CD4-positive, alpha-beta T cell (primary cell): ENCODE results near the gene ARL6IP6. TPM values are rescaled to one million over a fixed set of nuclear protein-coding genes. Genes with fewer than 3 reads are reported as not detected.
"Not testable (repeated sequence)": the region's sequence is repeated elsewhere in the genome, so short reads cannot be mapped to it uniquely, and the experiment has no call there.

Source experiments
- ATAC-seq: fragments of 200-7000 bp; cut with Tn5 transposase; one replicate; pipeline ENCODE4 v1.10.0; 2022; ENCODE audit warnings: mild to moderate bottlenecking; ENCODE audit not compliant: poor library complexity
- CTCF ChIA-PET: fragments of 350-600 bp; sonication (Branson Sonifier 250); formaldehyde crosslinking; loops from one replicate; lab custom pipeline; 2021; ENCODE audit warnings: antibody characterized with exemption, inconsistent platforms; lab: Charles Lee
- POLR2A ChIA-PET: fragments of 350-600 bp; sonication (Branson Sonifier 250); formaldehyde crosslinking; loops from one replicate; lab custom pipeline; 2021; ENCODE audit warnings: antibody characterized with exemption, inconsistent platforms; lab: Charles Lee
- DNase-seq, 14 experiments: peaks; one replicate each; pipeline ENCODE4 v3.0.0-alpha.2; 2013 to 2020; ENCODE audit warnings: mixed read lengths in 2 of 14
- H3K27ac ChIP-seq, 2 donors: one replicate each; pipeline versions ENCODE4 v1.5.1 to v1.7.0; 2013; ENCODE audit warnings: low read length in 2 of 2, low read depth in 1 of 2, mild to moderate bottlenecking in 1 of 2
- H3K27me3 ChIP-seq, 2 experiments: 1 replicate in 1 of 2; 2 replicates in 1 of 2; pipeline versions ENCODE4 v1.6.1 to v1.7.0; 2013; ENCODE audit warnings: low read length in 2 of 2, control low read depth in 1 of 2, mild to moderate bottlenecking in 1 of 2, moderate library complexity in 1 of 2; ENCODE audit not compliant: insufficient read depth in 2 of 2, control insufficient read depth in 1 of 2
- H3K36me3 ChIP-seq: one replicate; pipeline ENCODE4 v1.6.1; 2013; ENCODE audit warnings: low read length, control low read depth; ENCODE audit not compliant: insufficient read depth
- H3K4me1 ChIP-seq: one replicate; pipeline ENCODE4 v1.6.1; 2013; ENCODE audit warnings: low read length, control low read depth; ENCODE audit not compliant: insufficient read depth
- H3K4me3 ChIP-seq: one replicate; pipeline ENCODE4 v1.5.1; 2013; ENCODE audit warnings: mild to moderate bottlenecking, low read length, moderate library complexity
- H3K9me3 ChIP-seq, 2 experiments: 1 replicate in 1 of 2; 2 replicates in 1 of 2; pipeline versions ENCODE4 v1.6.1 to v1.7.0; 2013; ENCODE audit warnings: low read length in 2 of 2, mild to moderate bottlenecking in 2 of 2, control low read depth in 1 of 2, moderate library complexity in 1 of 2; ENCODE audit not compliant: control insufficient read depth in 1 of 2, insufficient read depth in 1 of 2
- H3K27ac Mint-ChIP-seq: one replicate; pipeline ENCODE4 v1.8.0; 2020; ENCODE audit warnings: mixed read lengths
- H3K27me3 Mint-ChIP-seq: one replicate; pipeline ENCODE4 v1.8.0; 2021; ENCODE audit warnings: mixed read lengths
- H3K36me3 Mint-ChIP-seq: one replicate; pipeline ENCODE4 v1.8.0; 2021; ENCODE audit warnings: low read depth, mixed read lengths
- H3K4me1 Mint-ChIP-seq: one replicate; pipeline ENCODE4 v1.8.0; 2021; ENCODE audit warnings: low read depth, mixed read lengths
- H3K4me3 Mint-ChIP-seq: one replicate; pipeline ENCODE4 v1.8.0; 2020; ENCODE audit warnings: mild to moderate bottlenecking, mixed read lengths
- H3K9me3 Mint-ChIP-seq: one replicate; pipeline ENCODE4 v1.8.0; 2020; ENCODE audit warnings: mixed read lengths
- intact Hi-C, 2 experiments: fragments of 100-400 bp; cut with DNase I in 1 of 2; cut with micrococcal nuclease in 1 of 2; formaldehyde crosslinking; loops; one replicate each; pipeline versions ENCODE4 v1.15.1 to v1.9.0; 2023 to 2025; cut with DNase I, micrococcal nuclease
- total RNA-seq, 174 experiments: library from RNA in 2 of 174; stranded (reverse) in 2 of 174; gene quantifications; one replicate each; pipeline ENCODE4 v1.2.3 and lab custom pipeline; 2021 to 2026
- TF ChIP-seq, protein P1 (sequence below): fragments of 200-600 bp; IDR thresholded peaks from one replicate; pipeline ENCODE4 v1.8.0; 2022; ENCODE audit warnings: antibody characterized with exemption, mild to moderate bottlenecking

The ARL6IP6 gene
- total RNA-seq, 2 experiments from 2014 or later = 6.3 to 6.7 TPM

DNA sequence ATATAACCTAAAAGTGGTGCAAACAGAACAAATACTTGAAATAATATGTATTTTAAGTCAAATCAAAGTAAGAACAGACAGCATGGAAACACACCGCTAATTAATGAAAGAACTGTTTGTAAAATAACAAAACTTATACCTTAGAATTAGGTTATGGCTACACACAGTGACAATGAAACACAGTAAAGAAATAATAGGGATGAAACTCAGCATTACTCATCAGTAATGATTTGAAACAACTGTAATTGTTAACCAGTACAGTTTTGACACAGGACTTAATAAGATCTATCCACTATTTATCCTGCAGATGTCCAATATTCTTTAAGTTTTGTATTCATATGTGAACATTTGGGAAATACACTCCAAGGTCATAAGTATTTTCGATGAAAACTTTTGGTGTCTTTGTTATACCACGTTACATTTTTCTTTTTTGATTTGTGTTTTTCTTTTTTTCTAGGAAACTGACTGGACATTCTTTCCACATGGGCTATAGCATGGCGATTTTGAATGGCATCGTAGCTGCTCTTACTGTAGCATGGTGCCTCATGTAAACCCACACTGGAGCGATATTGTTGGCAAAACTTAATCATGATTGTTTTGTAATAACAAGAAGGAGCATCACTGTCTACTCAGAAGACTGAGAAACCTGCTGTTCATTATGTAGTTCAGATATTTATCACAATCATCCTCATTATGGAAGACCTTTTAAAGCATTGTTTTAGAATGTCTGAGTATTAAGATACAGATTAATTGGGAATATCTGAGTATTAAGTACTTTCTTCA, 41.1 kb downstream of the ARL6IP6 start:
- Mint-ChIP-seq H3K36me3 (peaks cover 60% of the 10 kb centered on the region), H3K27me3 (no peaks in the 10 kb centered on the region)
- intact Hi-C loops = no loop called here

DNA sequence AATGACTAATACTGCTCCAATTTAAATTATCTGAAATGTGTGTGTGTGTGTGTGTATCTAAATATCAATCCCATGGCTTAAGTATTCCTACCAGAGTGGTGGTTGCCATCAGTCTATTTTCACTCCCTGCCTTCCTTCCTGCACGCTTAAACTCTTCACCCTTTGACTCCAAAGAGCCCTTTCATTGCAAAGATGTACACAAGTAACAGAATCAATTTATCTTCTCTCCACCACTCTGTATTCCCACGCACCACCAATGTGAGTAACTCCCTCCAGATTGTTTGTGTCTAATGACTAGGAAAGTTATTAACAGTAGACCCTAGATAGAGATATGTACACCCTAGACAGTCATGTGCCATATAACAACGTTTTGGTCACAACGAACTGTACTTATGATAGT, 42.8 kb downstream of the ARL6IP6 start:
- Mint-ChIP-seq H3K36me3 (peaks cover 58% of the 10 kb centered on the region), H3K4me1 (no peaks in the 10 kb centered on the region), H3K27me3 (no peaks in the 10 kb centered on the region), H3K4me3 (no peak overlapping the region), H3K27ac (no peak overlapping the region), H3K9me3 (no peaks in the 10 kb centered on the region)
- DNase-seq (no peak), ATAC-seq (no peak)
- no peaks in the 10 kb centered on the region for H3K4me1 ChIP-seq
- no peaks in the 10 kb centered on the region for H3K9me3 ChIP-seq
- no peaks in the 10 kb centered on the region for H3K27me3 ChIP-seq
- H3K4me3 ChIP-seq = no peak overlapping the region
- H3K27ac ChIP-seq = no peak overlapping the region
- ChIA-PET CTCF (no interaction called here), POLR2A (no interaction called here)
- TF ChIP-seq, protein P1, sequence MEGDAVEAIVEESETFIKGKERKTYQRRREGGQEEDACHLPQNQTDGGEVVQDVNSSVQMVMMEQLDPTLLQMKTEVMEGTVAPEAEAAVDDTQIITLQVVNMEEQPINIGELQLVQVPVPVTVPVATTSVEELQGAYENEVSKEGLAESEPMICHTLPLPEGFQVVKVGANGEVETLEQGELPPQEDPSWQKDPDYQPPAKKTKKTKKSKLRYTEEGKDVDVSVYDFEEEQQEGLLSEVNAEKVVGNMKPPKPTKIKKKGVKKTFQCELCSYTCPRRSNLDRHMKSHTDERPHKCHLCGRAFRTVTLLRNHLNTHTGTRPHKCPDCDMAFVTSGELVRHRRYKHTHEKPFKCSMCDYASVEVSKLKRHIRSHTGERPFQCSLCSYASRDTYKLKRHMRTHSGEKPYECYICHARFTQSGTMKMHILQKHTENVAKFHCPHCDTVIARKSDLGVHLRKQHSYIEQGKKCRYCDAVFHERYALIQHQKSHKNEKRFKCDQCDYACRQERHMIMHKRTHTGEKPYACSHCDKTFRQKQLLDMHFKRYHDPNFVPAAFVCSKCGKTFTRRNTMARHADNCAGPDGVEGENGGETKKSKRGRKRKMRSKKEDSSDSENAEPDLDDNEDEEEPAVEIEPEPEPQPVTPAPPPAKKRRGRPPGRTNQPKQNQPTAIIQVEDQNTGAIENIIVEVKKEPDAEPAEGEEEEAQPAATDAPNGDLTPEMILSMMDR = no peak
- peaks cover 22% of the 10 kb centered on the region for H3K36me3 ChIP-seq
- intact Hi-C loops = no loop called here

More for the DNA sequence above, 41.1 kb downstream of the ARL6IP6 start:
- ATAC-seq (no peak), DNase-seq (no peak)
- peaks cover 26% of the 10 kb centered on the region for H3K36me3 ChIP-seq
- no peak overlapping the region for H3K27ac Mint-ChIP-seq
- H3K4me1 Mint-ChIP-seq = no peaks in the 10 kb centered on the region
- H3K9me3 ChIP-seq = no peaks in the 10 kb centered on the region
- no peaks in the 10 kb centered on the region for H3K27me3 ChIP-seq
- ChIA-PET CTCF (no interaction called here), POLR2A (no interaction called here)
- TF ChIP-seq, protein P1 = no peak
- H3K9me3 Mint-ChIP-seq = no peaks in the 10 kb centered on the region
- H3K4me3 ChIP-seq = no peak overlapping the region
- no peak overlapping the region for H3K4me3 Mint-ChIP-seq
- H3K27ac ChIP-seq = no peak overlapping the region
- H3K4me1 ChIP-seq = no peaks in the 10 kb centered on the region

DNA sequence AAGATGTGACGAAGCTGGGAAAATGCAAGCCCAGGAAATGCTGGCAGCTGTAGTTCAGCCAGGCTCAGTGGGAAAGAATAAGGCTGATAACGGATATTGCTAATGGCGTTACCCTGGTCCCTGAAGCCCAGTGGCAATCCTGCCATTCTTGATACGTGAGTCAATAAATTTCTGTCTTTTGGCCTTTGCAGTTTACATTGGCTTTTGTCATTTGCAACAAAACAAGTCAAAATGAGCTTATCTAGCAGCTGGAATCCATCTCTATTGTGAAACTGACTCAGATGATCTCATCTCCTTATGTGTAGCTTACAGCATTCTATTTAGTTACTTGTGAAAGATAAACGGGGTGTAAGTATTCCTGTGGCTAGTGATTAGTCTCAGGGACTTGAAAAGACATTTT, 43.8 kb downstream of the ARL6IP6 start:
- TF ChIP-seq, protein P1 = no peak
- peaks cover 49% of the 10 kb centered on the region for H3K36me3 Mint-ChIP-seq
- no peak overlapping the region for H3K27ac Mint-ChIP-seq
- no peaks in the 10 kb centered on the region for H3K9me3 ChIP-seq
- POLR2A ChIA-PET = no interaction called here
- no peaks in the 10 kb centered on the region for H3K4me1 Mint-ChIP-seq
- no peak overlapping the region for H3K4me3 ChIP-seq
- intact Hi-C loops = no loop called here
- H3K9me3 Mint-ChIP-seq = no peaks in the 10 kb centered on the region
- CTCF ChIA-PET = no interaction called here
- no peak for ATAC-seq
- no peak overlapping the region for H3K27ac ChIP-seq
- no peak overlapping the region for H3K4me3 Mint-ChIP-seq
- DNase-seq = no peak
- H3K4me1 ChIP-seq = no peaks in the 10 kb centered on the region
- peaks cover 17% of the 10 kb centered on the region for H3K36me3 ChIP-seq
- H3K27me3 Mint-ChIP-seq = no peaks in the 10 kb centered on the region
- H3K27me3 ChIP-seq = no peaks in the 10 kb centered on the region

GRCh38 chr2:152763208-152763607, 44.8 kb downstream of the ARL6IP6 start:
- H3K36me3 Mint-ChIP-seq = peaks cover 47% of the 10 kb centered on the region
- H3K27ac ChIP-seq, H3K4me1 Mint-ChIP-seq, H3K4me3 Mint-ChIP-seq, H3K27me3 ChIP-seq, POLR2A ChIA-PET, ATAC-seq, H3K27me3 Mint-ChIP-seq, H3K4me3 ChIP-seq, H3K9me3 ChIP-seq, H3K4me1 ChIP-seq, H3K9me3 Mint-ChIP-seq, intact Hi-C loops, H3K27ac Mint-ChIP-seq, DNase-seq, CTCF ChIA-PET: not testable (repeated sequence)
- H3K36me3 ChIP-seq = peaks cover 12% of the 10 kb centered on the region
